ENCODE data around the gene RAB39A. TPM values are rescaled to one million over a fixed set of nuclear protein-coding genes. Genes with fewer than 3 reads are reported as not detected.
A peak's percentile ranks its signal among the peaks of the same experiment; 100 is the strongest.
"Not testable (repeated sequence)": the region's sequence is repeated elsewhere in the genome, so short reads cannot be mapped to it uniquely, and the experiment has no call there.

The RAB39A gene
- polyA plus RNA-seq, 3 donors, result 1.9 to 6.3 (median 3.9) TPM

GRCh38 chr11:107931206-107931605, 3.0 kb downstream of the RAB39A start:
- DNase-seq, result no peak
- intact Hi-C loops (cut with micrococcal nuclease), result no loop called here
- peaks cover 34% of the 10 kb centered on the region for H3K79me2 ChIP-seq (ENCODE audit: insufficient read depth, low read length)

DNA sequence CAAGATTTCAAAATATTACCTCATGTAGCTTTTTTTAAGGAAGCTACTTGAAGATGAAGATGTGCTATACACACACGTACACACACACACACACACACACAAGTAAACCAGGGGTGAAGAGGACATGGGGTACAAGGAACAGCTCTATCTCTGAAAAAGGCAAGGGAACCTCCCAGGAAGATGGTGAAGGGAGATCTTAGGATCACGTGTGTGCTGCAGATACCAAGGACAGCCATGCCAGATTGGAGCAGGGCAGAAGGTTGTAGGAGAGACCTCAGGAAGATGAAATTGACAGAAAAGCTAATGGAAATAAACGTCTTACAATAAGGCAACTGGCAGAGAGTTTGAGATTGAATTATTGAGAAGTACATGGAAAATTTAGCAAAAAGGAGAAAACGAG, 19.7 kb downstream of the RAB39A start:
- no peak overlapping the region for H3K4me3 Mint-ChIP-seq
- peaks cover 13 to 15% of the 10 kb centered on the region in 2 donors for H3K36me3 Mint-ChIP-seq
- no peaks in the 10 kb centered on the region for H3K79me2 ChIP-seq (ENCODE audit: insufficient read depth, low read length)
- no peak overlapping the region for H3K4me2 ChIP-seq (replicated peaks; ENCODE audit: extremely low read depth, low read length, poor library complexity, severe bottlenecking)
- no peaks in the 10 kb centered on the region for H3K36me3 ChIP-seq (replicated peaks in 1 of 2; ENCODE audit: control insufficient read depth in 1 of 2, insufficient read depth in 2 of 2, low read length in 2 of 2)
- no peaks in the 10 kb centered on the region for H3K27me3 ChIP-seq (ENCODE audit: control insufficient read depth in 2 of 2, insufficient read depth in 2 of 2, low read length in 2 of 2)
- peak overlapping the region in 1 of 2 donors; percentile 20 for H3K27ac ChIP-seq (ENCODE audit: low read depth in 1 of 2, low read length in 2 of 2)
- no peak for DNase-seq
- peaks cover 59% of the 10 kb centered on the region for H4K20me1 ChIP-seq (ENCODE audit: insufficient read depth, low read length)
- no peaks in the 10 kb centered on the region for H3K9me3 ChIP-seq (replicated peaks in 1 of 2; ENCODE audit: control insufficient read depth in 1 of 2, insufficient read depth in 1 of 2, low read length in 2 of 2)
- no peaks in the 10 kb centered on the region for H3K27me3 Mint-ChIP-seq (ENCODE audit: low read depth in 3 of 3)
- H3K4me3 ChIP-seq (replicated peaks in 1 of 3; ENCODE audit: low read depth in 2 of 3, low read length in 3 of 3), result no peak overlapping the region
- peak overlapping the region in 1 of 7 donors; percentile 66 for H3K27ac Mint-ChIP-seq
- peaks cover 0 to 2% (median 0%) of the 10 kb centered on the region in 7 donors for H3K9me3 Mint-ChIP-seq
- intact Hi-C loops (cut with micrococcal nuclease), result no loop called here
- H2AFZ ChIP-seq (ENCODE audit: insufficient read depth, low read depth, low read length, poor library complexity, severe bottlenecking), result no peak overlapping the region
- TF ChIP-seq, protein P1, sequence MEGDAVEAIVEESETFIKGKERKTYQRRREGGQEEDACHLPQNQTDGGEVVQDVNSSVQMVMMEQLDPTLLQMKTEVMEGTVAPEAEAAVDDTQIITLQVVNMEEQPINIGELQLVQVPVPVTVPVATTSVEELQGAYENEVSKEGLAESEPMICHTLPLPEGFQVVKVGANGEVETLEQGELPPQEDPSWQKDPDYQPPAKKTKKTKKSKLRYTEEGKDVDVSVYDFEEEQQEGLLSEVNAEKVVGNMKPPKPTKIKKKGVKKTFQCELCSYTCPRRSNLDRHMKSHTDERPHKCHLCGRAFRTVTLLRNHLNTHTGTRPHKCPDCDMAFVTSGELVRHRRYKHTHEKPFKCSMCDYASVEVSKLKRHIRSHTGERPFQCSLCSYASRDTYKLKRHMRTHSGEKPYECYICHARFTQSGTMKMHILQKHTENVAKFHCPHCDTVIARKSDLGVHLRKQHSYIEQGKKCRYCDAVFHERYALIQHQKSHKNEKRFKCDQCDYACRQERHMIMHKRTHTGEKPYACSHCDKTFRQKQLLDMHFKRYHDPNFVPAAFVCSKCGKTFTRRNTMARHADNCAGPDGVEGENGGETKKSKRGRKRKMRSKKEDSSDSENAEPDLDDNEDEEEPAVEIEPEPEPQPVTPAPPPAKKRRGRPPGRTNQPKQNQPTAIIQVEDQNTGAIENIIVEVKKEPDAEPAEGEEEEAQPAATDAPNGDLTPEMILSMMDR (IDR thresholded peaks at IDR 0.05), result no peak
- H3K4me1 ChIP-seq (ENCODE audit: control insufficient read depth in 1 of 2, insufficient read depth in 2 of 2, low read length in 2 of 2), result peaks cover 5% of the 10 kb centered on the region in 2 donors
- no peak overlapping the region for H3K9ac ChIP-seq (ENCODE audit: insufficient read depth, low read length, poor library complexity, severe bottlenecking)
- peaks cover 10% of the 10 kb centered on the region for H3K4me1 Mint-ChIP-seq
- 87% methylated on average over 2 of the region's 4 CpGs for WGBS (ENCODE audit: insufficient coverage)

More at GRCh38 chr11:107931206-107931605, 3.0 kb downstream of the RAB39A start:
- 100% methylated on average over 1 of the region's 7 CpGs for WGBS (ENCODE audit: insufficient coverage)
- Mint-ChIP-seq H3K4me3 (no peak overlapping the region), H3K27me3 (ENCODE audit: low read depth in 3 of 3) (peaks cover 1 to 5% (median 2%) of the 10 kb centered on the region in 3 donors), H3K4me1 (peaks cover 28% of the 10 kb centered on the region), H3K9me3 (peaks cover 0 to 3% (median 0%) of the 10 kb centered on the region in 7 donors), H3K27ac (no peak overlapping the region), H3K36me3 (peaks cover 13 to 18% of the 10 kb centered on the region in 2 donors)
- Histone ChIP-seq H3K27me3 (ENCODE audit: control insufficient read depth in 2 of 2, insufficient read depth in 2 of 2, low read length in 2 of 2) (no peaks in the 10 kb centered on the region), H3K27ac (ENCODE audit: low read depth in 1 of 2, low read length in 2 of 2) (no peak overlapping the region), H3K4me1 (ENCODE audit: control insufficient read depth in 1 of 2, insufficient read depth in 2 of 2, low read length in 2 of 2) (peaks cover 22 to 31% of the 10 kb centered on the region in 2 donors), H3K9me3 (replicated peaks in 1 of 2; ENCODE audit: control insufficient read depth in 1 of 2, insufficient read depth in 1 of 2, low read length in 2 of 2) (no peaks in the 10 kb centered on the region), H3K9ac (ENCODE audit: insufficient read depth, low read length, poor library complexity, severe bottlenecking) (no peak overlapping the region), H3K4me3 (replicated peaks in 1 of 3; ENCODE audit: low read depth in 2 of 3, low read length in 3 of 3) (no peak overlapping the region), H3K36me3 (replicated peaks in 1 of 2; ENCODE audit: control insufficient read depth in 1 of 2, insufficient read depth in 2 of 2, low read length in 2 of 2) (no peaks in the 10 kb centered on the region), H4K20me1 (ENCODE audit: insufficient read depth, low read length) (peaks cover 43% of the 10 kb centered on the region), H2AFZ (ENCODE audit: insufficient read depth, low read depth, low read length, poor library complexity, severe bottlenecking) (no peak overlapping the region), H3K4me2 (replicated peaks; ENCODE audit: extremely low read depth, low read length, poor library complexity, severe bottlenecking) (no peak overlapping the region)
- TF ChIP-seq, protein P1 (IDR thresholded peaks at IDR 0.05), result no peak

- H3K4me3 ChIP-seq (replicated peaks in 1 of 3; ENCODE audit: low read depth in 2 of 3, low read length in 3 of 3); H3K4me2 ChIP-seq (replicated peaks; ENCODE audit: extremely low read depth, low read length, poor library complexity, severe bottlenecking); H3K9ac ChIP-seq (ENCODE audit: insufficient read depth, low read length, poor library complexity, severe bottlenecking); H3K79me2 ChIP-seq (ENCODE audit: insufficient read depth, low read length); H3K4me1 ChIP-seq (ENCODE audit: control insufficient read depth in 1 of 2, insufficient read depth in 2 of 2, low read length in 2 of 2); intact Hi-C loops (cut with micrococcal nuclease); H3K9me3 ChIP-seq (replicated peaks in 1 of 2; ENCODE audit: control insufficient read depth in 1 of 2, insufficient read depth in 1 of 2, low read length in 2 of 2); DNase-seq; H3K36me3 ChIP-seq (replicated peaks in 1 of 2; ENCODE audit: control insufficient read depth in 1 of 2, insufficient read depth in 2 of 2, low read length in 2 of 2); H3K27me3 ChIP-seq (ENCODE audit: control insufficient read depth in 2 of 2, insufficient read depth in 2 of 2, low read length in 2 of 2); H3K27me3 Mint-ChIP-seq (ENCODE audit: low read depth in 3 of 3); H3K4me3 Mint-ChIP-seq; H3K9me3 Mint-ChIP-seq; H3K27ac Mint-ChIP-seq; H3K27ac ChIP-seq (ENCODE audit: low read depth in 1 of 2, low read length in 2 of 2); H2AFZ ChIP-seq (ENCODE audit: insufficient read depth, low read depth, low read length, poor library complexity, severe bottlenecking): not testable (repeated sequence)
- peaks cover 59% of the 10 kb centered on the region for H4K20me1 ChIP-seq (ENCODE audit: insufficient read depth, low read length)
- peaks cover 10% of the 10 kb centered on the region for H3K4me1 Mint-ChIP-seq
- WGBS (ENCODE audit: insufficient coverage), result 63% methylated on average over 3 of the region's 12 CpGs
- peaks cover 13 to 15% of the 10 kb centered on the region in 2 donors for H3K36me3 Mint-ChIP-seq
Observed at GRCh38 chr11:107948328-107948727, 20.1 kb downstream of the RAB39A start.
